Measurements from ENCODE around the gene PDSS2. TPM values are rescaled to one million over a fixed set of nuclear protein-coding genes. Genes with fewer than 3 reads are reported as not detected.

Gene PDSS2
- total and polyA plus RNA-seq, 3 donors from 2014 or later, result 15.1 to 19.4 (median 17.0) TPM

GRCh38 chr6:107441682-107442081 is 17.7 kb downstream of the PDSS2 start:
- Histone ChIP-seq H3K36me3 (ENCODE audit: low read depth, missing control alignments) (no peaks in the 10 kb centered on the region), H3K4me3 (no peak overlapping the region), H3K27me3 (no peaks in the 10 kb centered on the region), H3K27ac (no peak overlapping the region), H3K9me3 (no peaks in the 10 kb centered on the region), H3K4me1 (no peaks in the 10 kb centered on the region)
- DNase-seq, result no peak
- WGBS, 2 donors, result 80 to 100% methylated on average over 1 of the region's 1 CpG
- TF ChIP-seq POLR2A (IDR thresholded peaks at IDR 0.05) (no peak), CTCF (IDR thresholded peaks at IDR 0.05) (no peak)
- intact Hi-C loops (cut with DNase I; ENCODE audit: low total_unique reads), result no loop called here

- DNase-seq, result no peak
- intact Hi-C loops (cut with DNase I; ENCODE audit: low total_unique reads), result no loop called here
- Histone ChIP-seq H3K4me1 (no peaks in the 10 kb centered on the region), H3K4me3 (no peak overlapping the region), H3K27me3 (no peaks in the 10 kb centered on the region), H3K9me3 (no peaks in the 10 kb centered on the region), H3K27ac (no peak overlapping the region), H3K36me3 (ENCODE audit: low read depth, missing control alignments) (no peaks in the 10 kb centered on the region)
- no peak for TF ChIP-seq CTCF (IDR thresholded peaks at IDR 0.05)
- no peak for TF ChIP-seq POLR2A (IDR thresholded peaks at IDR 0.05)
Measured at GRCh38 chr6:107440936-107441335, 18.4 kb downstream of the PDSS2 start.

- no peaks in the 10 kb centered on the region for H3K27me3 ChIP-seq
- WGBS, 2 donors, result 0% methylated on average over 1 of the region's 1 CpG
- DNase-seq, result no peak
- TF ChIP-seq POLR2A (IDR thresholded peaks at IDR 0.05), result no peak
- TF ChIP-seq CTCF (IDR thresholded peaks at IDR 0.05), result no peak
- H3K4me1 ChIP-seq, result no peaks in the 10 kb centered on the region
- H3K4me3 ChIP-seq, result no peak overlapping the region
- no peaks in the 10 kb centered on the region for H3K9me3 ChIP-seq
- no peak overlapping the region for H3K27ac ChIP-seq
- no peaks in the 10 kb centered on the region for H3K36me3 ChIP-seq (ENCODE audit: low read depth, missing control alignments)
- intact Hi-C loops (cut with DNase I; ENCODE audit: low total_unique reads), result no loop called here
Measured at GRCh38 chr6:107439406-107439805, 20.0 kb downstream of the PDSS2 start.

- H3K4me1 ChIP-seq, result no peaks in the 10 kb centered on the region
- TF ChIP-seq CTCF (IDR thresholded peaks at IDR 0.05) (no peak), POLR2A (IDR thresholded peaks at IDR 0.05) (no peak)
- no peak for DNase-seq
- no peak overlapping the region for H3K4me3 ChIP-seq
- intact Hi-C loops (cut with DNase I; ENCODE audit: low total_unique reads), result no loop called here
- 88 to 90% methylated on average over 5 of the region's 5 CpGs for WGBS, 2 donors
- no peak overlapping the region for H3K27ac ChIP-seq
- no peaks in the 10 kb centered on the region for H3K27me3 ChIP-seq
- no peaks in the 10 kb centered on the region for H3K9me3 ChIP-seq
- no peaks in the 10 kb centered on the region for H3K36me3 ChIP-seq (ENCODE audit: low read depth, missing control alignments)
Measured at GRCh38 chr6:107437691-107438090, 21.7 kb downstream of the PDSS2 start.

- H3K36me3 ChIP-seq (ENCODE audit: low read depth, missing control alignments), result no peaks in the 10 kb centered on the region
- 76 to 89% methylated on average over 4 of the region's 4 CpGs for WGBS, 2 donors
- no peak for DNase-seq
- no peaks in the 10 kb centered on the region for H3K27me3 ChIP-seq
- intact Hi-C loops (cut with DNase I; ENCODE audit: low total_unique reads), result no loop called here
- H3K4me1 ChIP-seq, result no peaks in the 10 kb centered on the region
- TF ChIP-seq CTCF (IDR thresholded peaks at IDR 0.05) (no peak), POLR2A (IDR thresholded peaks at IDR 0.05) (no peak)
- no peaks in the 10 kb centered on the region for H3K9me3 ChIP-seq
- no peak overlapping the region for H3K27ac ChIP-seq
- no peak overlapping the region for H3K4me3 ChIP-seq
Measured at GRCh38 chr6:107436881-107437280, 22.5 kb downstream of the PDSS2 start.

Measured in testis (tissue), 3 donors.